NCI-H187 treated with DMSO at 0.1 percent for 48 hours (cell line): ENCODE data around the gene C4BPB.

ENCODE experiments used
- DNase-seq: peaks from one replicate; lab custom pipeline; 2025; lab: John Stamatoyannopoulos, UW

The C4BPB gene

DNA sequence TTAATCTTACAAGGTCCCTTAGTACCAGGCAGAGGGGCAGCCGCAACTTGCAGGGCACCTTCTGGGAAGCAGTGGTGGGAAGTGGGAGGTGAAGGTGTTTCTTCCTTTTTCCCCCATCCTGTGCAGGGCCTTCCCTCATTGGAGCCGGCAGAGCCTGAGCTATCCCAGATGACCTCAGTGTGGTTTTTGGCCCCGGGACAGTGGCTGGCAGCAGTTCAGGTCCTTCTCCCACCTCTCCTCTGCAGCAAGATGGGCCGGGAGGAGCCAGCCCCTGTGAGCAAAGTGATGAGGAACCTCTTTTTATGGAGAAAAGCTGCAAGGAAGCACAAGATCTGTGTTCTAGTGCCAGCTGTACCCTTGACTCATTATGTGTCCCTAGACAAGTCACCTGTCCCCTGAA lies 28.8 kb upstream of the C4BPB start:
- no peak for DNase-seq

DNA sequence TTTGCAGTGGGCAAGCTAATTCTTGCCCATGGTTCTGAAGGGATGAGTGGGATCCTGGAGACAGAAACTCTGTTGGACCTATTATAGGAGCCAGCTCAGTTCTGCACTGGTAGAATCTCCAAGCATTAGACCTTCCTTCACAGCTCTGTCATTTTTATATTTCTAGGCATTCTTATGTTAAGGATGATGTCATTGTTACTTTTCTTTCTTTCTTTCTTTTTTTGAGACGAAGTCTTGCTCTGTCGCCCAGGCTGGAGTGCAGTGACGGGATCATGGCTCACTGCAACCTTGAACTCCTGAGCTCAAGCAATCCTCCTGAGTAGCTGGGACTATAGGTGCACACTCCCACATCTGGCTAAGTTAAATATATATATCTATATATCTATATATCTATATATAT lies 28.1 kb upstream of the C4BPB start:
- no peak for DNase-seq

DNA sequence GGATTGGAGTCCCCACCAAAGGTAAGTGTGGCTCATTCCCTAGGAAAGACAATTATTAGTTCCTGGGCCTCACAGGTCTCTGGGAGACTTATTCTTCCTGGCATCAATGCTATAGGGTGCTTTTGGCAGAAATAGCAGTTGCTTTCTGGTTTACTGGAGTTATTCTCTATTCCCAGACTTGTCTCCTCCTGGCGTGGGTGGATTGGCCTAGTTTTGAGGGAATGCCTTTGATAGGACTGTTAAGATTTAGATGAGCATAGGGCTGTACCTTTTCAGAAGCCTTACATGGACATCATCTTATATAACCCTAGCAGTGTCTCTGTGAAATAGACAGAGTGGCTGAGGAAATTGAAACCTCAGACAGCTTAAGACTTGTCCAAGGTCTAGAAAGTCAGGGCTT lies 26.6 kb upstream of the C4BPB start:
- no peak for DNase-seq

DNA sequence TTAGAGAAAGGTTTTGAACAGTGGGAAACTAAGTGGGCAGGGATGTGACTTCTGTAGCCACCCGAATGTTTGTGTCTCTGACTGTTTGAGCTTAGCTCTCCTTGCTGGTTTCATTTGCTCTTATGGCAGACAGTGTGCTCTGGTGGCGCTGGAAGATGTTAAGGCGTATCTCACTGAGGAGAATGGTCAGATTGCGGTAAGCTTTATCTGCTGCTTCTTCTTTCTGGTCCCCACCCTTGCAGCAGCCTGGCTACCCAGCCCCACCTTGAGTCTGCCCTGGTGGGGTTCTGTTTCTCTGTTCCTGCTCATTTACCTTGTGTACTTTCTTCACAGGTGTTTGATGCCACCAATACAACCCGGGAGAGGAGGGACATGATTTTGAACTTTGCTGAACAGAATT lies 25.6 kb upstream of the C4BPB start:
- DNase-seq: no peak

DNA sequence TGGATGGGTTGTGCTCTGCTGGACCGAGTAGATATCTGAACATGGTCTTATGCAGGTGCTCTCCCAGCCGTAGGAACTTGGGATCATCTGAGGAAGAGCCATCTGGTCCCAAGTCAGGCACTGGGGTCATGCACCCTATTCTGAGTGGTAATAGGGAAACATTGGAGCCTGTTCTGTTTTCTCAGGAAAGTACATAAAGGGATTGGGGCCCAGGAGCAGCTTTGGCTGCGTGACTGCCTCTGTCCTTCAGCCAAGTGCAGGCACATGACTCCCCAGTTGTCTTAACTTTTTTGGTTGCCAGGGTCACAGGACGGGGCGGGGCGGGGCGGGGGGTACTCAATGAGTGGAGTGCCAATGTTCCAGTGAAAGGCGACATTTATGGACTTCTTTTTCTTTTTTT lies 24.1 kb upstream of the C4BPB start:
- no peak for DNase-seq

DNA sequence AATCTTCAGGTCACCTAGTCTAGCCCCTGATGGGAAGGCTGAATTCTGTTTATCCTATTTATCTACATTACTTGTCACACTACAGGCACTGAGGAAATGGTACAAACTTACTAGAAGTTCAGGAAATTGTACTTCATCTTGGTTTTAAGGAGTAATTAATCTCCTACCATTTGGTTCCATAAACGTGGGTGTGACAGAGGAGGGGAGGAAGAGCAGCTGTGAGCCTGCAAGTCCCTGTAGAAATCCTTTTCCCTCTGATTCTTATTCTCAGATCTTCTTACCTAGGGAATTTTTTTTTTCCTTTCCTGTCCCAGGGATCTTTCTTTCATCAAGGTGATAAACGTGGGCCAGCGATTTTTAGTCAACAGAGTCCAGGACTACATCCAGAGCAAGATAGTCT lies 21.5 kb upstream of the C4BPB start:
- DNase-seq: no peak

DNA sequence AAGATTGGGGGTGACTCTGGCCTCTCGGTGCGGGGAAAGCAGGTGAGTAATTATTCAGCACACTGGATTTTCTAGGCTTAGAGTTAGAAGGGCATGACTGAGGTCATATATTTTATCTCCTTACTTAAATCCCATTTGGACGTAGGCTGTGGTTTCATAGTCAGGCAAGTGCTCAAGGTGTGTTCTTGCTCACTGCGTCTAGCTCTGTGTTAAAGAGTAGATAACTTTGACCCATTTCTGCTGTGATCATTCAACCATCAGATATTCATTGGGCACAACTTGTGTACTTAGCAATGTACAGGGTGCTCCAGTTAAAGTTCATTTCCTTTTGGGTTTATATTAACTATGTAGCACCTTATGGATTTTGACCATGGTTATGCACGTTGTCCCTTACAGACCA lies 21.0 kb upstream of the C4BPB start:
- no peak for DNase-seq

DNA sequence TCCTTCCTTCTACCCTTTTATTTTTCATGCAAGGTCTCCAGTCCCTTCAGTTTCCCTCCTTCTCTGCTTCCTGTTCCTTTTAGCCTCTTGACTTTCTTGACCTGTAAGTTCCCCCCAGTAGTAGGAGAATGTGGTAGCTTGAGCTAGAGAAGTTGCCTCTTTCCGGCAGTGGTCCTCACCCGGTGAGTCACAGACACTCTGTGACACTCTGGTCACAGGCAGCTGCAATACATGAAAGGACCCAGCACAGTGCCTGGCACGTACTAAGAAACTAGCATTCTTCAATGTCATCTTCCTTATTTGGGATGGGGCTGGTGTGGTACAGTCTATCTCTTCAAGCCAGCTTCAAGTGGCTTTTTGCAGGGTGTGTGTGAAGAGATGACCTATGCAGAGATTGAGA lies 19.6 kb upstream of the C4BPB start:
- DNase-seq: no peak

DNA sequence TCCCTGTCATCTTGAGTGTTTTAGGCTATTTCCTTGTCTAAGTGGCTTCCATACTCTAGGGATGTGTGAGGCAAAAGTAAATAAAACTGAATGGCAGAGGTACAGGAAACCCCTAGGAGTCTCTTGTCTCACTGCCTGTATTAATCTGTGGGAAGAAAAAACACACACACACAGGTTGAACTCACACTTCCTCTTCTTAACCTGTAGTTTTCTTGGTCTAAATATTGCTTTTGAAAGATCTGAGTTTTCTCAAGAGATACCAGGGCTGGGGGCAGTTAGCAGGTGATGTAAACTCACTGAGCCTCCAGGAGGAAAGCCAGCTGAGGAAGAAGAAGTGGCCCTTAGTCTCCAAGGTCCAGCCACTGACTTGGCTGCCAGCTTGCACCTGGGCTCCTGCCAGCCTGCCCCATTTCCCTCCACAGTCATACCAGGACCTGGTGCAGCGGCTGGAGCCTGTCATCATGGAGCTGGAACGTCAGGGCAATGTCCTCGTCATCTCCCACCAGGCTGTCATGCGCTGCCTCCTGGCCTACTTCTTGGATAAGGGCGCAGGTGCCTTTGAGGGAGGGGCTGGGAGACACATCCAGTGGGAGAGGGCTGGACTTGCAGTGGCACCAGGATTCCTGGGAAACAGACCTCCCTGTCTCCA lies 18.7 kb upstream of the C4BPB start:
- DNase-seq: no peak

DNA sequence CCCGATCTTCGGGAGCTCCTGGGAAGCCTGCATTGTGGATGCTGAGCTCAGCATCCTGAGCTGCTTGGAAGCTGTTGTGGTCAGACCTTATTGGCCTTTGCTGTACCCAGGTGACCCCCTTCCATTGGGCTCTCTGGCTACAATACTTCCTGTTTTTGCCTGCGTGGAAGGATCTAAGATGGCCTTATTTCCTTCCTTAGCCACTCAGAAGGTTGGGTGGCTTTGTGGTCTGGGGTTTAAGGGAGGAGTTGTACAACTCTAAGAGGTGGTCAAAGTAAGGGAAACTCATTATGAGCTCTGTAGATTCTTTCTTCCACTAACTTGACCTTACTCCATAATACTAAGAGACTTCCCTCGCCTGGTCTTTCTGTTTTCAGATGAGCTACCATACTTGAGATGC lies 17.8 kb upstream of the C4BPB start:
- DNase-seq: no peak

DNA sequence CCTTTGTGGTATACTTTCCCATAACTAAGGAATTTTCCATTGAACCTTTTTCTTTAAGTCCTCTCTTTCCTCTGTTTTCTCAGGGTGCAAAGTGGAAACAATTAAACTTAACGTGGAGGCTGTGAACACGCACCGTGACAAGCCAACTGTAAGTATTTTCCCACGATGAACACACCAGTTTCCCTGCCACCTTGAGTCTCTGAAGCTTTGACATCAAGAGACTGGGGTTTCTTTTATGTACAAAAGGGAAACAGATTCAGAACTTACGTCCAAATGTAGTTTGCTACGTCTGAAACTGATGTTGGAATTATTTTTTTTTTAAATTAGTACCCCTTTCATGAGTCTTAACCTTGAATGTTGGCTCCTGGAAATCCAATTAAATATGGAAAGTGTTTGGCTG lies 17.2 kb upstream of the C4BPB start:
- no peak for DNase-seq

DNA sequence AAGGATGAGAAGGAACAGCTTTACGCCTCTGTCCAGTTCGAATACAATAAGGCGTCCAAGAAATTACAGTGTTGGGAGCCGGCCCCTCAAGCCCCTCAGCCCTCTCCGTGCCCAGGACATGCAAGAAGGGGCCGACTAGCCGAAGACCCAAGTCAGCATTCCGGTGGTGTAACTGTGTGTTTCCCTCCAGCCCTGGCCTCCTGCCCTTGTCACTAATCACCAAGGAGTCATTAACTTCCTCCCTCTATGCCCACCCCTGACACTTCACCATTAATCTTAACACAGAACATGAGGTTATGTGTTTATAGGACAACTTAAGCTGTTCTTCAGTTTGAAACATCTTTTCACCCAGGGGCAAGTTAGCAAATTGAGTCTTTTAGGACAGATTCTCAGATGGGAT lies 16.4 kb upstream of the C4BPB start:
- DNase-seq: no peak

DNA sequence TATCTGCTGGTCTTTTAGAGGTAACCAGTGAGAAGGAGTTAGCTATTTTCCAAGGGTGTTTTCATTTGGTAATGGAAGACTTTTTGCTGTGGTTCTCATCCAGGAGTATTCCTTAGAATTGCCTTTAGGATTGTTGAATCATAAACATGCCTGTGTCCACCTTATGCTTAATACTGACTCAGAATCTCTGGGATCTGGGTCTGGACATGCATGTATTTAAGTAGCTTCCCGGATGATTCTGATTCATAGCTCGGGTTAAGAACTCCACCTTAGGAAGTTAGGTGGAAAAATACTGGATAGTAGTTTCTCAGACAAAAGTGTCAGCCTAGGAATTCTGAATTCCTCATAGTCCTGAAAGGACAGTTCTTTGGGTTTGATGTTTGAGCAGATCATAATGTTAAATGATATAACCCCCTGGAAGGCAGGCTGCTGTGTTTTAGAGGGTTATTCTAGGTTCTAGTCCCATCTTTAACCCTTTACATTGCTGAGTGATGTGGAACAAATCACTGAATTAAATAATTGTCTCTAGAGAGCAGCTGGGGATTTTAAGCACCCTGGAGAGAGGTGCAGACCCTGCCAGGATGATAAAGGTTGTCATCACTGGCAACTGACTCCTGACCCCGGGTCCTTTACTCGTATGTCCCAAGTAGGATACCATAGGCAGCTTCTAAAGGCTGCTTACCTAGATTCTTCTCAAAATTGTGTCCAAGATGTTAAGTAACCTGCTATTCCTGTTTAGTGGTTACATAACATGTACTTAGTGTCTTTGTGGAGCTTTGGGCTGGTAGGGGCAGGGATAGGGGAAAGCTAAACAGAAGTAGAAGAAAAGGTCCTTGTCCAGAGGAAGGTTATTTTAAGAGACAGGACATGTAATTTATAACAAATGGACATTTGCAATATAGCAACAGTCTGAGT lies 14.5 kb upstream of the C4BPB start:
- DNase-seq: no peak

DNA sequence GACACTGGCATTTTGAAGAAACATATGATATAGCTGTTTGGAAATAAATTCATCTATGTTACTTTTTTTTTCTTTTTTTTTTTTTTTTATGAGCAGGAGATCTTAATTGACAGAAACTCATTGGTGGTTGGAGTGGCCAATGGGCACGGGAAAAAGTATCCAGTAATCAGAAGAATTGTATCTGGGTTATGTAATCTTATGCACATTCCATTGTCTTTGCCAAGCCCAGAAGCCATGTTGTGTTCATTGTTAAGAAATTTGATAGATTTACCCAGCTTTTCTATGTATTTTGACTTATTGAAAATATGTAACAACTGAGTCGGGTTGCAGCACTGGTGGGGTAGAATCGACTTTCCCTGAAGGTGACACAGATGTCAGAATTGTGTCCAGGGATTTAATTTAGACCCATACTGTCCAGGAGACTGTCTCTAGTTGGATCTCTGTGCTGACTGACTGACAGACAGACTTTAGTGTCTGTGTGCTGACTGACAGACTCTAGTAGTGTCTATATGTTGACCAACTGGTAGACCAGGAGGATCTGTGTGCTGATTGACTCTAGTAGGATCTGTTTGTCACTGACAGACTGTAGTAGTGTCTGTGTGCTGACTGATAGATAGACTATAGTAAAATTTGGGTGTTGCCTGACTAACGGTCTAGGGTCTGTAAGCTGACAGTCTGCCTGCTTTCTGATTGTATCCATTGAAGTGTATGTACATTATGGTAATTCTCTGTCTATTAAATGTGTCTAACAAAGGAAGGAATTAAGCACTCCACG lies 12.3 kb upstream of the C4BPB start:
- no peak for DNase-seq

DNA sequence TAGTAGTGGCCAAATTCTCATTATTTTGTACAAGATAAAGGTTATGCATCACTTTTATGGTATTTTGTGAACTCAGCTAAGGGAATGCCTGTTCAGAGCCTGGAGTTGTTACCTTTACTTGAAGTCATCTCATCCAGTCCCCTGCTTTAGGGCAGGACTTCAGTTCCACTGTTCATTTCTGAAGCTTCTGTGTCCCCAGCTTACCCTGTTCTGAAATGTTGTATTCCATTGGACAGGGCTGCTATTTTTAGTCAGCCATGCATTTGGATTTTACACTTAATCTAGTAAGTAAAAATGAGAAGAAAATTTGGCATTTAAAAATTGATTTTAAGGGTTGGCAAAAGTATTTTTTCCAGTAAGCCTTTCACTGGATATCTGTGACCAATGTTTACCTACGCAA lies 11.6 kb upstream of the C4BPB start:
- no peak for DNase-seq

DNA sequence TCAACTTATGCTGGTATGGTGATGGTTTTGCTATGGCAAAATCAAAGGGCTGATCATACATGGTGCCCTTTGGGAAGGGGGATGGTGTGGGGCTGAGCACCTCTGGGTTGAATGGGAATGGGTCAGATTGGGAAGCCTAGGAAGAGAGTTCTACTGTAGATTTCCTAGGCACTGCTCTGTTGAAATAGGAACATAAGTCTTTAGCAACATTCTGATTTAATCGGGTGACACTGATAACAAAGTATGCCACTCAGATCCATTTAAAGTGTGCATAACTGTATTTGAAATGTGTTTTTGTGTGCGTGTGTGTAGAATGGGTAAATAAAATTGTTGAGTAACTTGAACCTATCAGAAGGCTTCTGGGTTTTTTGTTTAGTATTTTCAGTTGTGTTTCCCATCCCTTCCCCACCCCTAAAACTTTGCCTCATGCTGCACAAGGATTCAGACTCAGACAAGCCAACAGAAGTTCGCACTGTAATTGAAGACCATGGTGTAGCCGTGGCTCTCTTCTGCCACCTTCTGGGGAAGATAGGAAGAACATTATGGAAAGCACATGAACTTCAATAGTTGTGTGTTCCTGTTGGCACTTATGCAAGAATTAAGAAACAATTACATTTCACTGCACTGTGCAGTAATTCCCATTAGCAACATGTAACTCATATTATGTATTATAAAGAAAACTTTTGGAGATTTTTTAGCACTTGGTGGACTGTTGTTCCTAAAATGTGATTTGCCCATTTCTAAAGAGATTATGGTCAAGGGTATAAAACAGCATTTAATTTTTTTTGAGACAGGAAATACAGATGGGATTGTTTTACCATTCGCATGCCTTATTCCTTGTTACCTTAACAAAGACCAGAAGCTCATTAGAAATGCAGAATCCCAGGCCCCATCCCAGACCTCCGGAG lies 10.9 kb upstream of the C4BPB start:
- DNase-seq: peak; percentile 83

DNA sequence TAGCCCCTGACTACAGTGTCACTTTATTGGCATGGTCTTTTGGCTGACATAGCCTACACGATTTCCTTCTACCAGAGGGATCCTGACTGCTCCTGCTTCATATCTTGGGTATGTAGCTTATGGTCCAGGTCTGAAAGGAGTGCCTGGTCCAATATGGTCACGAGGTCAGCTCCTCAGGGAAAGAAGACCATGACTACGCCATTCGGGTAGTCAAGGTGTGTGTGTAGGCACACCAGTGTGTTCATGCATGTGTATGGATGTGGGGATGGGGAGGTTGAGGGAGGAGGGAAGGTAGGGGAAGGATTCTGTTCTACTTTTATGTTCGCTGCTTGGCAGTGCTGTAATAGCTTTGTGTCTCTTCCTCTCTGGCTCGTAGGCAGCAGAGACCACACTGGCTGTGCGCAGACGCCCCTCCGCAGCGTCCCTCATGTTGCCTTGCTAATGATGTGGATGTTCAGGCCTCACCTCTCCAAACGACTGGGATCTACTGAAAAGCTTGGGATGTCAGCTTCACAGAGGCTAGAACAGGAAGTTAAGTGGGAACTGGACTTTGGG lies 10.0 kb upstream of the C4BPB start:
- DNase-seq: no peak

DNA sequence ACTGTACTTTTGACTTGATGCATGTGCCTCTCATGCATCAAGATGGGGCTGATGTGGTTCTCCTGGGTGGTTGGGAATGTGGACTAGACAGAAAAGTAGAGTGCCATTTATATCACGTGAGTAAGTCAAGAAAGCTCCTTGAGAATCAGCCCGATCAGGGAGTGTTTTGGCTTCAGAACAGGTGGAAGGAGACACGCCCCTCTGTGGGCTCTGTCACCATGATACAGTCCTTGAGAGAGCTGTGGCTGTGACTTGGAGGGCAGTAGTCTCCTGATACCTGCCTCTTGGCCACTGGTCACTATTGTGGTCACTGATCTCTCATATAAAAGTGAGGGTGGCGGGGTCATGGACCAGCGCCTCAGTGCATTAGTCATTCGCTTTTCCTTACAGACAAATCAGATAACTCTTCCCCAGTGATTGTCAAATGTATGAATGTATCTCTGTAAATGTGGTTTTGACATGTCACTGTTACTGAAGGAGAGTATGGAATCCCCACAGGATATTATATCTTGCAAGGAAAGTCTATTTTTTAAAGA lies 8.9 kb upstream of the C4BPB start:
- DNase-seq: no peak

DNA sequence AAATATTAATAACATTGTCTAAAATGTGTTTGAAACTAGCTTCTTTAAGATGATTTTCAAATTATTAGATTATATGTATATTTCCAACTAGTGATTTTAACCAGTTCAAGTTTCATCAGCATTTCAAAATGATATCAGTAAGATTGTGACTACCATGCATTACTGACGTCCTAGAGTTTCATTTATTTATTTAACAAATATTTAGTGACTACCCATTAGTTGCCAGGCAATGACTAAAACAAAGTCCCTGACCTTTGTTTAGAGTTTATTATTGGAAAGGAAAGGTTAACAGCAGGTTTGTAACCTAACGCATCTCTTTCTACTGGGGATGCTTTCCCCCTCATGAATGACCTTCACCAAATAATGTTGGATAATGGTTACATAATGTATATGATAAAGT lies 7.6 kb upstream of the C4BPB start:
- no peak for DNase-seq

DNA sequence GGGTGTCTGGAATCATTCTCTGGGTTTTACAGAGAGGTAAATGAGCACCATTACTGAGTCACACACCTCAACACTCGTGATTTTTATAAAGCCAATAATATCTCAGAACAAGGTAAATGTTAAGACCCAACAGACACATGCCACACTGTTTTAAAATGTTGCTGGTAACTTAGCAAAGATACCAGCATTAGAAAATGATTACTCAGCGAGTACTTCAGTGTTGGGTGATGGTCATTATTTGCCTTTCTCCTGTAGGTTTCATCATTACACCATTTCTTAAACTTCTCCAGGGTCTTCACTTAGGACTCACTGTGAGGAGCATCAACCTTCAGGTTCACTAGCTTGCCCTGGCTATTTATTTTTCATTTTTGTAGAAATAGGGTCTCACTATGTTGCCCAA lies 6.9 kb upstream of the C4BPB start:
- DNase-seq: no peak

DNA sequence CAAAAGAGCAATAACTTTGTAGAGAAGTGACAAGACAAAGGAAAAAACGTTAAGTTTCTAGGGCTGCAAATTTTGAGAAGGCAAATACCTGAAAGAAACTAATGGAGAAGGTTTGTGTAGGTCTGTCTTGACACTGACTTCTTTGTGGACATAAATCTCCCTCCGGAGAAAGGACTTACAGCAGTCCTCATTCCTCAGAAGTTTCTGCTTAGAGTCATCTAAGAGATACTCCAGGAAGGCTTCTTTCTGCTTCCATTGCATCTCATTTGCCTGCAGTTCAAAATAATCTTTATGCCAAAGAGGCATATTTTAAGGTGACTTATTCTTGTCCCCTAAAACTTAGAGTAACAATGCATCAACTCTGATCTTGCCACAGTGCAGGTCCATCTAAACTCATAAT lies 4.4 kb upstream of the C4BPB start:
- no peak for DNase-seq
